Measurements from ENCODE around the gene GPHN. TPM values are rescaled to one million over a fixed set of nuclear protein-coding genes. Genes with fewer than 3 reads are reported as not detected.

Gene GPHN
- total and polyA plus RNA-seq, 8 donors, result 15.7 to 98.7 (median 35.7) TPM

DNA sequence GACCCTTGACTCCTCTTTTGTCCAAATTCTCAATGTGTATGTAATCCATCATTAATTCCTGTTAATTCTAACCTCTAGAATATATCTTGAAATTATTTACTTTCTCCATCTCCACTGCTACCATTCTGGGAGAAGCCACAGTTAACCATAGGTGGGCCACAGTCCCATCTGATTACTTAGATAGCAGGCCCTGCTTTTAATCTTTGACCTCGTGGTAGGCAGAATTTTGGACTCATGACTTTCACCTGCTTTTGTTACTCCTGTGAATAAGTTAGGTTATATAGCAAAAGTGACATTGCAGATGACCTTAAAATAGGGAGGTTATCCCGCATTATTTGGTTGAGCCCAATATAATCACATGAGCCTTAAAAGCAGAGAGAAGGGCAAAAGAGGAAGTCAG, 264.2 kb downstream of the GPHN start:
- no peak for DNase-seq
- no peaks in the 10 kb centered on the region for H3K27me3 ChIP-seq
- no peaks in the 10 kb centered on the region for H3K36me3 ChIP-seq
- TF ChIP-seq POLR2AphosphoS5 (IDR thresholded peaks at IDR 0.05) (no peak), POLR2A (IDR thresholded peaks at IDR 0.05) (no peak)
- no peak overlapping the region for H3K27ac ChIP-seq
- H3K4me3 ChIP-seq, result no peak overlapping the region
- no peaks in the 10 kb centered on the region for H3K9me3 ChIP-seq
- H3K4me1 ChIP-seq, result no peaks in the 10 kb centered on the region
- WGBS, 5 donors, result 60 to 81% (median 70%) methylated on average over 2 of the region's 2 CpGs
- intact Hi-C loops (cut with DNase I; ENCODE audit: low total_unique reads), result no loop called here

- H3K27ac ChIP-seq, result no peak overlapping the region
Measured at GRCh38 chr14:66782853-66783252, 274.9 kb downstream of the GPHN start.

DNA sequence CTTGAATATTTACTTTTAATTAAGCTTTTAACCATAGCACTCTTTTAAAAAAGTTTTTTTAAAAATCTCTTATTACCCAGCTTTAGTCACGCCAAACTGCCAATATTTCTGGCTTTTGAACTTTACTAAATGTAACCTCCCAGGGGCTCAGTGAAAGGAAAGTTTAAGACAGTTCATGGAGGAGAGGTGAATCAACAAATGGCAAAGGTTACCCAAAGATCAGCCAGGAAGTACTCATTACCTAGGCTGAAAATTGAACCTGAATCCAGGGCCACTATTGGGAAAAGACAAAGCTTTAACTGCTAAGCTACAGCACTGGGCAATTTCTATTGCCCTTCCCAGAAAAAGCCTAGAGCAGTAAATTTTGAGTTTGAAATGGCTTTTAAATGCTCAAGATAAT, 282.2 kb downstream of the GPHN start:
- H3K36me3 ChIP-seq, result peaks cover 0 to 6% (median 0%) of the 10 kb centered on the region in 4 donors

More at GRCh38 chr14:66782853-66783252, 274.9 kb downstream of the GPHN start:
- TF ChIP-seq POLR2A (IDR thresholded peaks at IDR 0.05) (no peak), POLR2AphosphoS5 (IDR thresholded peaks at IDR 0.05) (no peak), EP300 (IDR thresholded peaks at IDR 0.05) (no peak), CTCF (IDR thresholded peaks at IDR 0.05) (no peak)
- Histone ChIP-seq H3K27me3 (no peaks in the 10 kb centered on the region), H3K9me3 (no peaks in the 10 kb centered on the region), H3K4me3 (no peak overlapping the region), H3K36me3 (no peaks in the 10 kb centered on the region), H3K4me1 (no peaks in the 10 kb centered on the region)
- 88 to 100% (median 94%) methylated on average over 1 of the region's 1 CpG for WGBS, 5 donors
- intact Hi-C loops (cut with DNase I; ENCODE audit: low total_unique reads), result no loop called here
- no peak for DNase-seq

GRCh38 chr14:66802962-66803361, 295.0 kb downstream of the GPHN start:
- WGBS, 5 donors, result 85 to 98% (median 95%) methylated on average over 4 of the region's 4 CpGs
- H3K4me3 ChIP-seq, result no peak overlapping the region
- H3K27ac ChIP-seq, result no peak overlapping the region
- TF ChIP-seq EP300 (IDR thresholded peaks at IDR 0.05) (no peak), POLR2AphosphoS5 (IDR thresholded peaks at IDR 0.05) (no peak), CTCF (IDR thresholded peaks at IDR 0.05) (no peak)
- no peaks in the 10 kb centered on the region for H3K4me1 ChIP-seq
- H3K9me3 ChIP-seq, result peaks cover 0 to 18% (median 8%) of the 10 kb centered on the region in 4 donors
- H3K27me3 ChIP-seq, result no peaks in the 10 kb centered on the region
- DNase-seq, result no peak
- H3K36me3 ChIP-seq, result no peaks in the 10 kb centered on the region
- intact Hi-C loops (cut with DNase I; ENCODE audit: low total_unique reads), result no loop called here

More for the DNA sequence above, 282.2 kb downstream of the GPHN start:
- Histone ChIP-seq H3K27ac (no peak overlapping the region), H3K27me3 (no peaks in the 10 kb centered on the region), H3K9me3 (peaks cover 0 to 40% (median 21%) of the 10 kb centered on the region in 4 donors), H3K4me1 (no peaks in the 10 kb centered on the region), H3K4me3 (no peak overlapping the region)
- 94 to 100% (median 98%) methylated on average over 1 of the region's 1 CpG for WGBS, 5 donors
- no peak for DNase-seq
- intact Hi-C loops (cut with DNase I; ENCODE audit: low total_unique reads), result no loop called here
- TF ChIP-seq CTCF (IDR thresholded peaks at IDR 0.05), result no peak
- TF ChIP-seq POLR2AphosphoS5 (IDR thresholded peaks at IDR 0.05), result no peak
- no peak for TF ChIP-seq POLR2A (IDR thresholded peaks at IDR 0.05)
- no peak for TF ChIP-seq EP300 (IDR thresholded peaks at IDR 0.05)

- WGBS, 5 donors, result 83 to 91% (median 88%) methylated on average over 1 of the region's 1 CpG
- Histone ChIP-seq H3K27me3 (no peaks in the 10 kb centered on the region), H3K36me3 (no peaks in the 10 kb centered on the region), H3K27ac (no peak overlapping the region), H3K4me3 (no peak overlapping the region), H3K9me3 (peaks cover 0 to 18% (median 8%) of the 10 kb centered on the region in 4 donors), H3K4me1 (no peaks in the 10 kb centered on the region)
- no peak for DNase-seq
- intact Hi-C loops (cut with DNase I; ENCODE audit: low total_unique reads), result no loop called here
- TF ChIP-seq CTCF (IDR thresholded peaks at IDR 0.05), result no peak
- TF ChIP-seq POLR2AphosphoS5 (IDR thresholded peaks at IDR 0.05), result no peak
- TF ChIP-seq EP300 (IDR thresholded peaks at IDR 0.05), result no peak
Measured at GRCh38 chr14:66804141-66804540, 296.2 kb downstream of the GPHN start.
